Mesodermal cell (in vitro differentiated cells): Measurements from ENCODE around the gene LRCOL1.

Source experiments
- H3K27ac ChIP-seq: 2 replicates; pipeline ENCODE4 v1.7.0; 2013; ENCODE audit warnings: mild to moderate bottlenecking, low read depth, low read length, moderate library complexity; ENCODE audit not compliant: severe bottlenecking
- H3K36me3 ChIP-seq: 2 replicates; pipeline ENCODE4 v1.7.1; 2013; ENCODE audit warnings: mild to moderate bottlenecking, low read length, moderate library complexity; ENCODE audit not compliant: control insufficient read depth, insufficient read depth
- H3K4me1 ChIP-seq: one replicate; pipeline ENCODE4 v1.7.1; 2013; ENCODE audit warnings: mild to moderate bottlenecking, low read length; ENCODE audit not compliant: insufficient read depth, control insufficient read depth, poor library complexity, severe bottlenecking
- H3K4me3 ChIP-seq: 2 replicates; pipeline ENCODE4 v1.7.0; 2013; ENCODE audit warnings: low read length, control low read depth, mild to moderate bottlenecking; ENCODE audit not compliant: insufficient read depth, poor library complexity, severe bottlenecking; ENCODE audit errors: extremely low read depth
- H3K9me3 ChIP-seq: 2 replicates; pipeline ENCODE4 v1.7.1; 2013; ENCODE audit warnings: mild to moderate bottlenecking, low read length, moderate library complexity; ENCODE audit not compliant: control insufficient read depth
- WGBS, 2 experiments: methylation state at CpG; one replicate each; pipeline ENCODE4 v1.1.5; 2013; ENCODE audit warnings: missing lambda C conversion rate in 2 of 2; ENCODE audit not compliant: insufficient coverage in 2 of 2; 5-methylcytosine and 5-hydroxymethylcytosine counted together

The LRCOL1 gene

DNA sequence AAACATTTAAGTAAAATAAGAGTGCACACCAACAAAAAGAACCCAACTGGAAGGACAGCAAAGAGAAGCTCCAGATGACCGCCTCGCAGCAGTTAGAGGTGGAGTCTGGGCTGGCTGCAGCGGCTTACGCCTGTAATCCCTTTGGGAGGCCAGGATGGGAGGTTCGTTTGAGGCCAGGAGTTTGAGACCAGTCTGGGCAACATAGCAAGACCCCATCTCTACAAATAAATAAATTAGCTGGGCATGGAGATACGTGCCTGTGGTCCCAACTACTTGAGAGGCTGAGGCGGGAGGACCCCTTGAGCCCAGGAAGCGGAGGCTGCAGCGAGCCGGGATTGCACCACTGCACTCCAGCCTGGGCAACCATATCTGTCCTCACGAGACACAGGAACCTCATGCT, 15.2 kb downstream of the LRCOL1 start:
- no peaks in the 10 kb centered on the region for H3K9me3 ChIP-seq
- no peak overlapping the region for H3K4me3 ChIP-seq
- H3K36me3 ChIP-seq: no peaks in the 10 kb centered on the region
- peaks cover 6% of the 10 kb centered on the region for H3K4me1 ChIP-seq
- H3K27ac ChIP-seq: no peak overlapping the region
- 78 to 82% methylated on average over 9 to 10 of the region's 11 CpGs for WGBS, 2 experiments

DNA sequence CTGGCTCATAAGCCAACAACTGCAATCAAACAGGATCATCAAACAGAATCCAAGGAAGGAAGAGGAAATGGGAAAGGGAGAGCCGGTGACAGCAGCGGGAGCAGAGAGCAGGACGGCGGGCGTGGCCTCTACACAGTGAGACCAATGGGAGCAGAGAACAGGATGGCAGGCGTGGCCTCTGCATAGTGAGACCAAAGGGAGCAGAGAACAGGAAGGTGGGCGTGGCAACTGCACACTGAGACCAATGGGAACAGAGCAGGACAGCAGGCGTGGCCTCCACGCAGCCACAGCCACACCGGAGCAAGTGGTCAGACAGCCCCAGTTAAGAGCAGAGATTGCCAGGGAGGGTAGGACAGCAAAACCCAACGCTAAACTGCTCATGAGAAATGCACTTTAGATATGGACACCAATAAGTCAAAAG, 16.4 kb downstream of the LRCOL1 start:
- 50 to 53% methylated on average over 11 of the region's 11 CpGs for WGBS, 2 experiments
- Histone ChIP-seq H3K36me3 (no peaks in the 10 kb centered on the region), H3K4me3 (no peak overlapping the region), H3K9me3 (peaks cover 3% of the 10 kb centered on the region), H3K4me1 (peaks cover 6% of the 10 kb centered on the region), H3K27ac (no peak overlapping the region)

DNA sequence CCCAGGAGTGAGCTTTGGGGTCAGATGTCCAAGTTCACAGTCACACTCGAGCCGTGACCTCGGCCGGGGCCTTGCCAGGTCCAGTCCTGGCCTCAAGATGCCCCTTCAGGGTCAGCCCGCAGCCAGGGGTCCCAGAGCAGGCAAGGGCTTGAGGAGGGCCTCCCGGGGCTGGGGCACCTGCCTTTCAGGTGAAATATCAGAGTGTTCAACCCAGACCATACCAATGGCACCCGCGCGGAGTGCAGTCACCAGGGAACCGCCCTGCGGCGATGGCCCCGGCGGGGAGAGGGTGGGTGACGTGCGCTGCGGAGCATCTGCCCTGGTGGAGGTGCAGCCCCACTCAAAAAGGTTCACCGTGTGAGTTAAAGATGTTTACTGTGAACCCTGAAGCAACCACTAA, 16.9 kb downstream of the LRCOL1 start:
- no peaks in the 10 kb centered on the region for H3K36me3 ChIP-seq
- no peak overlapping the region for H3K27ac ChIP-seq
- no peak overlapping the region for H3K4me3 ChIP-seq
- 87 to 90% methylated on average over 8 to 17 of the region's 18 CpGs for WGBS, 2 experiments
- peaks cover 3% of the 10 kb centered on the region for H3K9me3 ChIP-seq
- peaks cover 6% of the 10 kb centered on the region for H3K4me1 ChIP-seq

DNA sequence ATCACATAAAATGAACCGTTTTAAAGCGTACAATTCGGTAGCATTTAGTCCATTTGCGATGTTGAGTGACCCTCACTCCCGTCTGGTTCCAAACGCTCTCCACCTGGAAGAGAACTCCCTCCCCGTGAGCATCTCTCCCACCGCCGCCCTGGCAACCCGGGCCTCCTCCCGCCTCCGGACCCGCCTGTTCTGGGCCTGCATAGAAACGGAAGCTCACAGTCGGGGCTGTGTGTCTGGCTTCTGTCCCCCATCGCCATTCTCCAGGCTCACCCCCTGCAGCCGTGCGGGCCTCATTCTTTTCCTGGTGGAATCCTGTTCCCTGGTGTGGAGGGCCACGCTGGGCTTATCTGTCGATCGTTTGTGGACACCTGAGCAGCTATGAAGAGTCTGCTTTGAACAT, 17.3 kb downstream of the LRCOL1 start:
- Histone ChIP-seq H3K4me3 (no peak overlapping the region), H3K4me1 (peaks cover 6% of the 10 kb centered on the region), H3K36me3 (no peaks in the 10 kb centered on the region), H3K27ac (no peak overlapping the region), H3K9me3 (peaks cover 3% of the 10 kb centered on the region)
- 75 to 87% methylated on average over 17 to 21 of the region's 21 CpGs for WGBS, 2 experiments

DNA sequence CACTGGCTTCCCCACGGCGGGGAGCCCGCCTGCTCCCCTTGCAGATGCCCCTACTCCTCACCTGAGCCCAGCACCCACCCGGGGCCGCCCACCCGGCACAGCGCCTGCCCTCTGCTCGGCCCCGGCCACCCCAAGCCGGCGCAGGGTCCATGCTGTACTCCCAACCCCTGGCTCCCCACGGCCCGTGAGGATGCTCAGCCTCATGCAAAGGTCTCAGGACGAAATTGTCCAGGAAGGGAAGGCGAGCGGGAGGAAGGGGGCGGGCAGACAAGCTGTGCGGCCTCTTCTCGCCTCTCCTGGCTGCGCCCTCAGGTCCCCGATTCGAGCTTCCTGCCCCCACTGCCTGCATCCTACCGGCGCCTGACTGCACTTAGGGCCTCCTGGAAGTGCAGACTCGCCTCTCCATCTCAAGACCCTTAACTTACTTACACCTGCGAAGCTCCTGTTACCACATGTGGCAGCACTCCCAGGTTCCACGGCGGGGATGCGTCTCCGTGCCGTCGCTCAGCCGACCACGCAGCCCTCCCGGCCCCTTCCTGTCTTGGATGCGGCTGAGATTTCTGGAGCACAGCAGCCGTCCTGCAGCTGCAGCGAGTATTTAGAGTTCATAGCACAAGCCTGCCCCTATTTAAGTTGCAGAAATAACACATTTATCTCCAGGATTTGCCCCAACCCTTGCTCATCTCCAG, 18.0 kb downstream of the LRCOL1 start:
- Histone ChIP-seq H3K36me3 (no peaks in the 10 kb centered on the region), H3K27ac (no peak overlapping the region), H3K4me1 (peaks cover 6% of the 10 kb centered on the region), H3K4me3 (no peak overlapping the region), H3K9me3 (peaks cover 3% of the 10 kb centered on the region)
- 76 to 82% methylated on average over 26 to 34 of the region's 38 CpGs for WGBS, 2 experiments

- Histone ChIP-seq H3K4me1 (peaks cover 6% of the 10 kb centered on the region), H3K9me3 (peaks cover 3% of the 10 kb centered on the region), H3K27ac (no peak overlapping the region), H3K4me3 (no peak overlapping the region), H3K36me3 (no peaks in the 10 kb centered on the region)
- 89 to 90% methylated on average over 43 of the region's 45 CpGs for WGBS, 2 experiments
These were observed 19.1 kb downstream of the LRCOL1 start for GRCh38 chr12:132591107-132591935.

DNA sequence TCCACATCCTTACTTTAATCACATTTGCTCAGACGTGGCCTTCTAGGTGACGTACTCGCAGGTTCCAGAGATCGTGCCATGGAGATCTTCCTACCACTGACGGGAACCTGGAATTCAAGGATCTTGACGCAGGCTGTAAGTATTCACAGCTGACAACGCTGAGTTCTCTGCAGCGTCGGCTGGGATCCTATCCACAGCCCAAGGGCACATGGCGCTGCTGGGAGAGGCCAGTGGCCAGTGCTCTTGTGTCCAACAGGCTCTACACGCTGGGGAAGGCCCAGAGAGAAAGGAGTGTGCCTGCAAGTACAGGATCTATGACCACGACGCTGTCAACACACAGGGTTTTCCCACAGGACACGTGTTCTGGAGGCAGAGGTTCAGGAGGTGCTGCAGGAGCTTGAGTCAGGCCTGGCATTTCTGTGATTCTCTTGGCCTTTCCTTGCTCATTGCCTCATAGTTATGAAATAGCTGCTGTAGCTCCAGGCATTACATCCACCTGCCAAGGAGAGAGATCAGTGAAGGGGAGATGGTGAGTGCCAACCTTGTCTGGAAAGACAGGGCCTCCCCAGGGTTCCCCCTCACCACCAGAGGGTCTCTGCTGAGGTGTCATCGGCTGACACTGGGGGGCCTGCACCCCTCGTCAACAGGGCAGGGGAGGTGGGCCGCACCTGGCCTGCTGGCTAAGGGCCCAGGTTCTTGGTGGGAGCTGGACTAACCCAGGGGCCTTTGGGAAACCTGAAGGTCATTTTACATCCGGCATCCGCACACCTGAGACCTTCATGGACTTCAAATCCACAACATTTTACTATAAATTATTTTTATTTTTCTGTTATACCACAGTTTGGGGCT, 21.3 kb downstream of the LRCOL1 start:
- H3K9me3 ChIP-seq: peaks cover 3% of the 10 kb centered on the region
- 84 to 85% methylated on average over 17 of the region's 19 CpGs for WGBS, 2 experiments
- H3K36me3 ChIP-seq: no peaks in the 10 kb centered on the region
- no peaks in the 10 kb centered on the region for H3K4me1 ChIP-seq
- H3K27ac ChIP-seq: no peak overlapping the region
- no peak overlapping the region for H3K4me3 ChIP-seq

DNA sequence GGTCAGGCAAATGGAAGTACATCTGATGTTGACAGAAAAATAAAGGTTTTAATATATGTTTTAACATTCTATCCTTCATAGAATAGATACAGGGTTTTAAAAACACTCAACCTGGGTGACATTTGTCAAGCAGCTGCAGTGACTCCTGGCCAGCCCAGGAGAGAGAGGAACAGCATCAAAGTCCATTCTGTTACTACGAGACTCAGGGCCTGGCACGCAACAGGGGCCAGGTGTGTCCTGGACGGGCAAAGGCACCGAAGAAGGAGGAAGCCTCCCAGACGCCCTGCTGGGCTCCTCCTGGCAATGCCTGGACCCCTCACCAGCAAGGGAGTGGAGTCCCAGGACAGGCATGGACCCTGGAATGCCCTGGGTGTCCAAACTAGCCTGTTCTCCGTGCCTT, 22.1 kb downstream of the LRCOL1 start:
- Histone ChIP-seq H3K4me1 (no peaks in the 10 kb centered on the region), H3K36me3 (no peaks in the 10 kb centered on the region)
- WGBS, 2 experiments: 80 to 88% methylated on average over 5 to 6 of the region's 6 CpGs

DNA sequence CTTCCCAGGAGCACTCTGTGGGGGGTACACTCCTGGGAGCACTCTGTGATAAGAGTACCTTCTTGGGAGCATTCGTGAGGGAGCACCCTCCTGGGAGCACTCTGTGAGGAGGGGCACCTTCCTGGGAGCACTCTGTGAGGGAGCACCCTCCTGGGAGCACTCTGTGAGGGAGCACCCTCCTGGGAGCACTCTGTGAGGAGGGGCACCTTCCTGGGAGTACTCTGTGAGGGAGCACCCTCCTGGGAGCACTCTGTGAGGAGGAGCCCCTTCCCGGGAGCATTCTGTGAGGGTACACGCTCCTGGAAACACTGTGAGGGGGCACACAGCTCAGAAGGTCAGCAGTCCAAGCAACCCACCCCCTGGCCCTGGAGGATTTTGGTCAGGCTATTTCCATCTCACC, 22.6 kb downstream of the LRCOL1 start:
- no peaks in the 10 kb centered on the region for H3K36me3 ChIP-seq
- H3K4me3 ChIP-seq: no peak overlapping the region
- WGBS, 2 experiments: 77 to 78% methylated on average over 3 of the region's 3 CpGs
- no peaks in the 10 kb centered on the region for H3K4me1 ChIP-seq
- H3K27ac ChIP-seq: no peak overlapping the region
- H3K9me3 ChIP-seq: peaks cover 3% of the 10 kb centered on the region

More for the DNA sequence above, 22.1 kb downstream of the LRCOL1 start:
- Histone ChIP-seq H3K4me3 (no peak overlapping the region), H3K9me3 (peaks cover 3% of the 10 kb centered on the region), H3K27ac (no peak overlapping the region)

- H3K4me1 ChIP-seq: no peaks in the 10 kb centered on the region
- no peaks in the 10 kb centered on the region for H3K36me3 ChIP-seq
- H3K27ac ChIP-seq: no peak overlapping the region
- no peak overlapping the region for H3K4me3 ChIP-seq
- 91 to 93% methylated on average over 13 to 18 of the region's 18 CpGs for WGBS, 2 experiments
- H3K9me3 ChIP-seq: peaks cover 3% of the 10 kb centered on the region
These were observed 23.5 kb downstream of the LRCOL1 start for GRCh38 chr12:132586929-132587328.
